ENCODE data around the gene LGALS9B.
"Not testable (repeated sequence)": the region's sequence is repeated elsewhere in the genome, so short reads cannot be mapped to it uniquely, and the experiment has no call there.

The LGALS9B gene

GRCh38 chr17:20401306-20402022, 65.9 kb downstream of the LGALS9B start:
- DNase-seq: not testable (repeated sequence)

- DNase-seq: not testable (repeated sequence)
Measured at GRCh38 chr17:20400559-20401305, 66.6 kb downstream of the LGALS9B start.
